Fibroblast of mammary gland (primary cell): ENCODE results near the gene CYB561.

ENCODE experiments used
- DNase-seq: peaks from one replicate; pipeline ENCODE4 v3.0.0-alpha.2; 2010; ENCODE audit warnings: low read depth
- H3K4me3 ChIP-seq: 2 replicates; pipeline ENCODE4 v1.5.1; 2011; ENCODE audit warnings: low read depth, mild to moderate bottlenecking, low read length, moderate library complexity; ENCODE audit not compliant: control insufficient read depth
- CTCF ChIP-seq: conservative IDR thresholded peaks from 2 replicates; pipeline ENCODE4 v1.5.1; 2011; ENCODE audit warnings: low read depth, low read length, inconsistent platforms; ENCODE audit not compliant: control insufficient read depth, insufficient read depth

Gene CYB561

GRCh38 chr17:63421681-63422645, 24.1 kb downstream of the CYB561 start:
- DNase-seq, result no peak
- no peak overlapping the region for H3K4me3 ChIP-seq
- no peak for TF ChIP-seq CTCF

- TF ChIP-seq CTCF, result no peak
- DNase-seq, result no peak
- H3K4me3 ChIP-seq, result no peak overlapping the region
These were observed 25.0 kb downstream of the CYB561 start for GRCh38 chr17:63420868-63421680.

- DNase-seq, result no peak
- TF ChIP-seq CTCF, result no peak
- H3K4me3 ChIP-seq, result no peak overlapping the region
These were observed 25.9 kb downstream of the CYB561 start for GRCh38 chr17:63419949-63420867.

GRCh38 chr17:63419398-63419797, 26.7 kb downstream of the CYB561 start:
- no peak for TF ChIP-seq CTCF
- no peak overlapping the region for H3K4me3 ChIP-seq
- no peak for DNase-seq

- TF ChIP-seq CTCF, result no peak
- no peak overlapping the region for H3K4me3 ChIP-seq
- DNase-seq, result no peak
These were observed 27.6 kb downstream of the CYB561 start for GRCh38 chr17:63418540-63418939.

GRCh38 chr17:63414222-63414621, 31.9 kb downstream of the CYB561 start:
- no peak for DNase-seq
- TF ChIP-seq CTCF, result no peak
- H3K4me3 ChIP-seq, result no peak overlapping the region
